Right atrium auricular region (tissue), 2 donors: ENCODE results near the gene CEBPZOS. TPM values are rescaled to one million over a fixed set of nuclear protein-coding genes. Genes with fewer than 3 reads are reported as not detected.
"Not testable (repeated sequence)": the region's sequence is repeated elsewhere in the genome, so short reads cannot be mapped to it uniquely, and the experiment has no call there.

Experiments
- DNase-seq: peaks from one replicate; pipeline ENCODE4 v3.0.0-alpha.2; 2019; ENCODE audit warnings: low spot score
- H3K27ac ChIP-seq, 2 donors: fragments of 200-600 bp; sonication (generic); 1 replicate in 1 of 2; 2 replicates in 1 of 2; pipeline ENCODE4 v1.5.1; 2016 to 2019
- H3K27me3 ChIP-seq, 2 donors: fragments of 200-600 bp; sonication (generic); one replicate each; pipeline versions ENCODE4 v1.5.1 to v1.6.0; 2017 to 2019
- H3K36me3 ChIP-seq: fragments of 200-600 bp; sonication (generic); one replicate; pipeline ENCODE4 v1.5.1; 2016
- H3K4me1 ChIP-seq, 2 donors: fragments of 200-600 bp; sonication (generic); one replicate each; pipeline versions ENCODE4 v1.5.1 to v1.6.0; 2017 to 2019
- H3K4me3 ChIP-seq, 2 donors: fragments of 200-600 bp; sonication (generic); 1 replicate in 1 of 2; 2 replicates in 1 of 2; pipeline ENCODE4 v1.5.1; 2017 to 2019; ENCODE audit warnings: mild to moderate bottlenecking in 1 of 2, moderate library complexity in 1 of 2
- H3K9me3 ChIP-seq, 2 donors: fragments of 200-600 bp; sonication (generic); one replicate each; pipeline ENCODE4 v1.5.1; 2019
- CTCF ChIP-seq, 2 donors: fragments of 200-600 bp; sonication (generic); IDR thresholded peaks; one replicate each; pipeline ENCODE4 v1.5.1; 2019; ENCODE audit warnings: antibody characterized with exemption in 2 of 2
- total RNA-seq, 2 donors: library from RNA; depleted of rRNA; stranded (reverse); fragments of >200 nt; gene quantifications; one replicate each; pipeline ENCODE4 v1.1.0, GENCODE V29; 2016

Gene CEBPZOS
- total RNA-seq, 2 donors from 2014 or later: 21.1 to 37.9 TPM

- no peak for TF ChIP-seq CTCF (IDR thresholded peaks at IDR 0.05)
- H3K27ac ChIP-seq: no peak overlapping the region
- H3K9me3 ChIP-seq: peaks cover 0 to 14% of the 10 kb centered on the region in 2 donors
- no peak for DNase-seq
- H3K4me1 ChIP-seq: no peaks in the 10 kb centered on the region
- peaks cover 87% of the 10 kb centered on the region for H3K36me3 ChIP-seq
- H3K4me3 ChIP-seq: no peak overlapping the region
- no peaks in the 10 kb centered on the region for H3K27me3 ChIP-seq
These were observed 14.9 kb downstream of the CEBPZOS start for GRCh38 chr2:37211212-37211611.

- H3K9me3 ChIP-seq: peaks cover 0 to 14% of the 10 kb centered on the region in 2 donors
- H3K4me1 ChIP-seq: no peaks in the 10 kb centered on the region
- H3K4me3 ChIP-seq: no peak overlapping the region
- H3K27me3 ChIP-seq: no peaks in the 10 kb centered on the region
- no peak for TF ChIP-seq CTCF (IDR thresholded peaks at IDR 0.05)
- DNase-seq: no peak
- no peak overlapping the region for H3K27ac ChIP-seq
- H3K36me3 ChIP-seq: peaks cover 87% of the 10 kb centered on the region
These were observed 15.6 kb downstream of the CEBPZOS start for GRCh38 chr2:37211939-37212338.

GRCh38 chr2:37215250-37215649 lies 19.0 kb downstream of the CEBPZOS start:
- Histone ChIP-seq H3K36me3 (peaks cover 85% of the 10 kb centered on the region), H3K27me3 (no peaks in the 10 kb centered on the region), H3K9me3 (no peaks in the 10 kb centered on the region), H3K4me1 (no peaks in the 10 kb centered on the region), H3K27ac (peak overlapping the region in 1 of 2 donors; percentile 16), H3K4me3 (no peak overlapping the region)
- TF ChIP-seq CTCF (IDR thresholded peaks at IDR 0.05): no peak
- no peak for DNase-seq

GRCh38 chr2:37219046-37219445 lies 22.8 kb downstream of the CEBPZOS start:
- no peak for TF ChIP-seq CTCF (IDR thresholded peaks at IDR 0.05)
- peaks cover 77% of the 10 kb centered on the region for H3K36me3 ChIP-seq

GRCh38 chr2:37223131-37223530 lies 26.8 kb downstream of the CEBPZOS start:
- H3K4me3 ChIP-seq: no peak overlapping the region
- no peak for DNase-seq
- H3K27ac ChIP-seq: no peak overlapping the region
- no peaks in the 10 kb centered on the region for H3K27me3 ChIP-seq
- no peaks in the 10 kb centered on the region for H3K9me3 ChIP-seq
- TF ChIP-seq CTCF (IDR thresholded peaks at IDR 0.05): no peak
- H3K4me1 ChIP-seq: no peaks in the 10 kb centered on the region
- peaks cover 53% of the 10 kb centered on the region for H3K36me3 ChIP-seq

More at GRCh38 chr2:37219046-37219445, 22.8 kb downstream of the CEBPZOS start:
- H3K27me3 ChIP-seq: no peaks in the 10 kb centered on the region
- no peaks in the 10 kb centered on the region for H3K4me1 ChIP-seq
- H3K4me3 ChIP-seq: no peak overlapping the region
- no peaks in the 10 kb centered on the region for H3K9me3 ChIP-seq
- no peak overlapping the region for H3K27ac ChIP-seq
- no peak for DNase-seq

- peaks cover 51% of the 10 kb centered on the region for H3K36me3 ChIP-seq
- no peak overlapping the region for H3K4me3 ChIP-seq
- H3K4me1 ChIP-seq: peaks cover 0 to under 1% of the 10 kb centered on the region in 2 donors
- H3K27me3 ChIP-seq: no peaks in the 10 kb centered on the region
- H3K9me3 ChIP-seq: no peaks in the 10 kb centered on the region
- no peak for TF ChIP-seq CTCF (IDR thresholded peaks at IDR 0.05)
- no peak overlapping the region for H3K27ac ChIP-seq
- no peak for DNase-seq
These were observed 27.8 kb downstream of the CEBPZOS start for GRCh38 chr2:37224063-37224462.

- not testable (repeated sequence) for H3K9me3 ChIP-seq, H3K27me3 ChIP-seq, DNase-seq, H3K27ac ChIP-seq, H3K4me3 ChIP-seq
- H3K36me3 ChIP-seq: peaks cover 41% of the 10 kb centered on the region
- peaks cover 0 to 12% of the 10 kb centered on the region in 2 donors for H3K4me1 ChIP-seq
These were observed 28.8 kb downstream of the CEBPZOS start for GRCh38 chr2:37225129-37225528.
